Fibroblast of skin of left quadriceps (primary cell): ENCODE measurements around the gene USP7.

Experiments
- DNase-seq, 2 experiments: peaks; one replicate each; pipeline ENCODE4 v3.0.0-alpha.2; 2013; ENCODE audit warnings: low read depth in 2 of 2

USP7 gene

DNA sequence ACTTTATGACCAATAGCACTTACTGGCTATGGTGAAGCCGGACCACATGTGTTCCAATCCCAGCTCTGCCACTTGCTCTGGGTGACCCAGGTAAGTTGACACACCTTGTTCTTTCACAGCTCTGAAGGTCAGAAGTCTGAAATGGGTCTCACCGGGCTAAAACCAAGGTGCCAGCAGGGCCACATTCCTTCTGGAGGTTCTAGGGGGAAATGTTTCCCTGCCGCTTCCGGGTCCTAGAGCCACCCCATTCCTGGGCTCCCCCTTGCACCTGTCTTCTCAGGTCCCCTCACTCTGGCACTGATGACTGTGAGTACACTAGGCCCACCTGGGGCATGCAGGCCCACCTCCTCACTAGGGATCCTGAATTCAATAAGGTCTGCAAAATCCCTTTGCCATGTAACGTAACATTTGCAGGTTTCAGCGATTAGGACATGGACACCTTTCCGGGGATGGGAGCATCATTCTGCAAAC, 11.4 kb downstream of the USP7 start:
- DNase-seq: no peak

DNA sequence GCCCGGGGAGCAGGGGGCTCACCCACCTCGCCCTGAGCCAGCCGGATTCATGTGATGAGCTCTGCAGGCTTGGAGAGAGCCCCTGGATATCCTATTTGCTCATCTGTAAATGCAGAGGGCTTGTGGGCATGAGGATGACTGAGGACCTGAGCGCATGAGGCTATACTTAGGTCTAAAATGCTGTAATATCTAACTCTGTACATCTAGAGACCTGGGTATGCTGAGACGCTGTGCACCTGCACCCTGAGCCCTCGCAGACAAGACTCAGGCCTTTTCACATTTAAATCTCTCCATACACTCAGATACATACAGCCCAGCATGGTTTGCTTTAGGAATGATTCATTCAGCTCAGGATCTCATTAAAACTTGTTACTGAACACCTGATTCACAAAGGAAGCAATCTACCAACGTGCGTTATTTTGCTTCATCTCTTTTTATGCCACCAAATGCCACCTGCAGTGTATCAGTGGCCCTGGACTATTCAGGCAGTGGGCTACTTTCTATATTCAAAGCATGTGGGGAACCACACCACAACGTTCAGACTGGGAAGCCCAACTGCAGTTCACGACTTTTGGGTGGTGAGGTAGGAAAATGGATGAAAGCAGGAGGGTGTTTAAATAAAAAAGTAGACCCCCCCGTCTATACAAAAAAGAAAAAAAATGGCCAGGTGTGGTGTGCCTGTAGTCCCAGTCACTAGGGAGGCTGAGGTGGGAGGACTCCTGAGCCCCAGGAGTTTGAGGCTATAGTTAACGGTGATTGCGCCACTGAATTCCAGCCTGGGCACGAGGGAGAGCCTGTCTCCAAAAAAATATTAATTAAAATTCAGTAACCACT, 12.0 kb downstream of the USP7 start:
- no peak for DNase-seq

DNA sequence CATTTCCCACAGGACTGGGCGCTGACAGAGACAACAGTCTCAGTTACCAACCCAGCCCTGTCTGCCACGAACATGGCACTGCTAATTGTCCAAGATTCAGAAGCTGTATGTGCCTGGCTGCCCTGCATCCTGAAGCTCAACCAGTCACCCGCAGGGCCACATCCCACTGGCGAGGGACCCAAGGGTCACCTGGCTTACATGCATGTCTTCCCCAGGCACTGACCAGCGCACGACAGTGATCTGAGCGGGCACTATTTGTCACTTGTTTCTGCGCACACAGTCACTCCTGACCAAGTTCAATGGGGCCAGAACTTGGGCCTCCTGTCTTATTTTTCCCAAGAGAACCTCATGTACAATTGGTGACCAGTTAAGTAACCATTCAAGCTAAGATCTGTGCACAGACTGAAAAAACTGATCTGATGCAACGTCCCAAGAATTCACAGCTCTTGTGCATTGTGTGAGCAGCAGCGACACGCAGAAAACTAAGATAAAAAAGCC, 13.1 kb downstream of the USP7 start:
- DNase-seq: peak in 1 of 2 experiments; percentile 21

DNA sequence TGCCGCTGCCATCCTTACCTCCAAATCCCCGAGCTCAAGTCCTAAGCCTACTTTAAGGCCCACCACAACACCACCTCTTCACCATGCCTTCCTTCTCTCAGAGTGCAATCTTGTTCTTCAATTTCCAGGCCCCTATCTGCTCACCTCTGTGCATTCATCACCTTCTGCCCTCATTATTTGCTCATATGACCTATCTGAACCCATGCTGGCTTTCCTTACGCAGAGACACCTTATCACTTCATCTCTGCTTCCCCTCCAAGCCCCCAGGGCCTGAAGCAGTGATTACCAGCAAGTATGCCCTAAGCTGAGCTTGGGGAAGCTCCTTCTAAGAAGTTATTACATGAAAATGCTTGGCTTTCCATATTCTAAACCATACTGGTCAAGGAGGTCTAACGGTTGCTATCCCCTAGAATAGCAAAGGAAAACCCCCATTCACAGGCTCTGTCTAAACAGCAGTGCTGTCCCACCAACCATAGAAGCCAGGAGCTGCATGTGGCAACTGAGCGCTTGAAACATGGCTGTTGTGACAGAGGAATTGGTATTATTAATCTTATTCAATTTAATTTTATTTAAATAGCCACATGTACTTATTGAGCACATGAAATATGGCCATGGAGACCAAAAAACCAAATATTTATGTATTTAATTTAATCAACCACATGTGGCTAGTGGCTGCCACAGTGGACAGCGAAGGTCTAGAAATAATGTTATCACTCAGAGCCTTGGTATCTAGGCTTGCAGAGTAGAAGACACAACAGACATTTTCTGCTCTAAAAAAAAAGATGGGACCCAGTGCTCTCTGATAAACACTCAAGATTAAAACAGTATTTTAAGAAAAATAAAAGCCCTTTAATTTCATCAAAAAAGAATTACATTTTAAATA, 13.9 kb downstream of the USP7 start:
- DNase-seq: no peak

DNA sequence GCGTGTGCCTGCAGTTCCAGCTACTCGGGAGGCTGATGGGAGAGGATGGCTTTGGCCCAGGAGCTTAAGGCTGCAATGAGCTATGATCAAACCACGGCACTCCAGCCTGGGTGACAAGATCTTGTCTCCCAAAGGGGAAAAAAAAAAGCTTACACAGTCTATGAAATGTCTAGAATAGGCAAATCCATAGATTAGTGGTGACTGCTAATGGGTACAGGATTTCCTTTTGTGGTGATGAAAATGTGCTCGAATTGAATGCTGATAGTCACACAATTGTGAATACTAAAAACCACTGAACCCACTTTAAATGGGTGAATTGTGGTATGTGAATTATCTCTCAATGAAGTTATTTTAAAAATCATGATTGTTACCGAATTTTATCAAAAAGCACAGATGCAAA, 14.9 kb downstream of the USP7 start:
- DNase-seq: no peak

DNA sequence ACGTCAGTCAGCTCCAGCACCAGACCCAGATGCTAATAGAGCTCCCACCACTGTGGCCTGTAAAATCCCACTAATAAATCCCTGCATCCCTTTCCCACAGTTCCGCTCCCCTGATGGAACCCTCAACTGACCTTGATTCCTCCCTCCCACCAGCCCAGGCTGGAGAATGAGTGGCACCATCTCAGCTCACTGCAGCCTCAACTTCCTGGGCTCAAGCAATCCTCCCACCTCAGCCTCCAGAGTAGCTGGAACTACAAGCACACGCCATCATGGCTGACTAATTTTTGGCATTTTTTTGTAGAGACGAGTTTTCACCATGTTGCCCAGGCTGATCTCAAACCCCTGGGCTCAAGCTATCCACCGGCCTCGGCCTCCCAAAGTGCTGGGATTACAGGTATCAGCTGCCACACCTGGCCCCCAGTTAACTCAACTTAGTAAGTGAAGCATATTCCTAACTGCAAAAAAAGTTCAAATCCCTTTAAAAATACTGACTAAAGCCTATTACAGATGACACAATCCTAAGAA, 15.6 kb downstream of the USP7 start:
- DNase-seq: no peak

DNA sequence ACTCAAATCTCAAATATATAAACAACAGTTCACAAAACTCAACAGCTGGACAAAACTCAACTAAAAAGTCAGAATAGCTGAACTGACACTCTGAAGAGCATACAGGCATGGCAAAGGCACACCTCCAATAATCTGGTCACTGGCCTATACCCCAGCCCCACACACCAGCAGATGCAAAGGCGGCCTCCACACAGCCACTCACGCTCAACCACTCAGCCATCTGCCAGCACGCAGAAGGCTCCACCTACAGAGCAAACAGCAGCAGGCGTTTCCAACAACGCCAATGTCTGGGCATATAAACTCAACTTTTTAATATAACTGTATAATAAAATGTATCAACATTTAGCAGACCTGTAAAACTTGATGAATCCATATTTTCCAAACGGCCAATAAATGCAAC, 17.2 kb downstream of the USP7 start:
- DNase-seq: no peak

DNA sequence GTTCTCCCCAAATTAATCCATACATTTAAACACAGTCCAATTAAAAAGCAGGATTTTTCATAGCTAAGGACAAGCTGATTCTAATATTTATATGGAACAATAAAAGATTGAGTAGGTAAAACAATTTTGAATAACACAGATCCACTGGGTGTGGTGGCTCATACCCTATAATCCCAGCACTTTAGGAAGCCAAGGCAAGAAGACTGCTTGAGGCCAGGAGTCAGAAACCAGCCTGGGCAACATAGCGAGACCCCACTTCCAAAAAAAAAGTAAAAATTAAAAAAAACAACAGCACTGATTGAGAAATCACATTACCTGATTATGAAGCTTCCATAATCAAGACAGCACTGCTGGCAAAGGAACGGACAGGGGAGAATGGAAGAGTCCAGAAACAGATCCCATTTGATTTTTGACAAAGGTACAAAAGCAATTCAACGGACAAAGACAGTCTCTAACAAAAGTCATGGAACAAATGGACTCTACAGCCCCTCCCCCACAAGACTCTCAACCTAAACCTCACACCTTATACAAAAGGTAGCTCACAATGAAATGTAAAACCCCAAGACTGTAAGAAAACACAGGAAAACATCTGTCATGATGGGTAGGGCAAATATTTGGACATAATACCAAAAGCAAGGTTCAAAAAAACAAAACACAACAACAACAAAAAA, 17.9 kb downstream of the USP7 start:
- DNase-seq: no peak

DNA sequence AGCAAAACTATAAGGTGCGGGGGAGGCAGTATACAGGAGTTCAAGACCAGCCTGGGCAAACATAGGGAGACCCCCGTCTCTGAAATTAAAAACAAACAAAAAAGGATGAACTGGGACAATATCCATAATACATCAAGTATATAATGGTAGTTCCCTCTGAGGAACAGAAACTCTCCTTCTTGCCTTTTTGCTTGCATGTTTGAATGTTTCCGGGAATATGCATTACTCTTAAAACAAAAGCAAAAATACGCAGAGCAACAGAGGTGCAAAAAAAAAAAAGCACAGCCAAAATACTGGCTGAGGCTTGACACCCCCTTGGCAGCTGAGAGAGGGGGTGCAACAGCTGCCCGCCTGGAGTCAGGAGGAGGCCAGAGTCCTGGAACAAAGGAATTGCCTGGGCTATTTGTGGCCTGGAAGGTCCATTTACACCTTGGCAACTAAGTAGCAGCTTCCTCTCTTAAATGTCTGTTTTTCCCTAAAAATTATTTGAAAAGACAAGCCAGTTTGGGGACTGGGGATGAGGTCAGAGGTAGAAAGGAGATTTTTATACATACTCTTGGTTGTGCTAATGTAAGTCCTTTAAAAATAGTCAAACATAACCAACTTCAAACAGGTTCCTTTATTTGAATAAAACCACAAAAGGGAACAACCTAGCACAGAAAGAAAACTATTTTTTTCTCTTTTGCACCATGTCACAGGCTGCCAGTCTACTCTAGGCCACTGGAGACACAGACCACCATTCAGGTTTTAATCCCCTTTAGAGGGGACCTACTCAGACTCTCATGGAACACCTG, 19.5 kb downstream of the USP7 start:
- no peak for DNase-seq

DNA sequence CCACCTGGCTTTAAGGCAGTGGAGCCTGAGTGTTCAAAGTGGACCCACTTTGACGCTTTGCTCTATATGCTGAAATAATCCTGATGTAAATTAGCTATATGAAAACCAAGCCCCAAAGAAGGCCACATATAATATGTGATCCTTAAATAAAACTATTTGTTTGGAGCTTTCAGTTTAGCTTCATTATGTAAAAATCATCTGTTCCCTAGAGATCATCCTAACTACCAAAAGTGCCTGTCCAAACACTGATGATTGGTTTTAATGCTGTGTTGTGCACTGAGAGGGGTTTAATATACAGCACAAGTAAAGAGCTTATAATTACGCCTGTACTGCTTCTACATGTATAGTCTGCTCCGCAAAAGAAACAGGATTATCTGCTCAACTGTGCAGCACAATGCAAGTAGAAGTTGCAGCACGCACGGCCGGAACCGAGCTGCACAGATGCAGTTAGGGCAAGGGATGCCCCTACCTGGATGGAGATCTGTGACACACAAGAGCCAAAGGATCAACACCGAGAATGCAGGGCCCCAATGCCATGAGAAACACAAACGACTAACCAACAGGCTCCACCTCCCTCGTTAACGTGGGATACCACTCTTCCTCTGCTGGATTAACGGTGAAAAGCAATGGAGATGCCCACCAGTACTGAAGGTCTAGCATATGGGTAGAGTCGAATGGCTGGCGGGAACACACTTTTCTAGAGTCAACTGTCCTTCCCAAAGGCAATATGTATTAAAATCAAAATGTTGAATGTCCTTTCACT, 20.5 kb downstream of the USP7 start:
- DNase-seq: no peak

DNA sequence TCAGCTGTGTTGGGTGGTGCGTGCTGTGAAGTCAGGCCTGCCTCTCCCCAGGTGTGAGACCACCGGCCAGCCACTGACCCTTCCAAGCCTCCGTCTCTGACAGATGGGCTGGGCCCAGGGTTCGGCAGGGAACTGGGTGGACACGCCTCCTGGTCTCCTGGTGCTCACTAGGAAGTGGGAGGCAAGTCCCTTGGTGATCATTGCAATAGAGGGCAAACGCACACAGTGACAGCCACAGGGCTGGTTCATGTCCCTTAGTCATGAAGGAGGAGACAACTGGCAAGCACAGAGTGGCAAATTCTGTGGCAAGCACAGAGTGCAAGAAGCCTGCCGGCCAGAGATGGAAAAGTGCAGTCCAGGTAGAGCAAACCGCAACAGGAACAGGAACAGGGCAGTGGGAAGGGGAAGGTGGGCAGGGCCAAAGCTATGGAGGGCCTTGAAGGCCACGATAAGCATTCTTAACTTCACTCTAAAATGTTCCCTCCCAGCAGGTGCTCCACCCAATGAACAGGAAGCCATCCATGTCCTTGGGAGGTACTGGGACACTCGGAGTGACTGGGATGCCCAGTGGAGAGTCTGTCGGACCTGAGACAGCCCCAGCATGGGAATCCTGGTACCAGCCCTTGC, 21.9 kb downstream of the USP7 start:
- DNase-seq: no peak

DNA sequence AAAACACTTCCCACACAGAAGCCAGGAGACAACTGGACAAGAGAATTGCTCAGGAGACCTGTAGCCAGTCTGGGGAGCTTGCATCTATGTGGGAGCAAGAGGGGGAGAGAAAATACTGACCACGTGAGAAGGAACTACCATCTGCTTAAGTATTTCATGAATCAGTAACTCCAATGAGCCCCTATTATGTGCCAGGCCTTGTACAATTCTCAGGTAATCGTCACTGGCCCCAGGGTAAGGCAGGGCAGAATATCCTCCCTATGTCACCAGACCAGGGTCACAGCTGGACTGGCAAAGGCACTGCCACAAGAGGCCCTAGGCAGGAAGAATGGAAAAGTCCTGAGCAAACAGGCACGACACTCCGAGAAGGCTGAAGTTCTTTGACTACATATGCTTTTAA, 25.9 kb downstream of the USP7 start:
- DNase-seq: no peak

DNA sequence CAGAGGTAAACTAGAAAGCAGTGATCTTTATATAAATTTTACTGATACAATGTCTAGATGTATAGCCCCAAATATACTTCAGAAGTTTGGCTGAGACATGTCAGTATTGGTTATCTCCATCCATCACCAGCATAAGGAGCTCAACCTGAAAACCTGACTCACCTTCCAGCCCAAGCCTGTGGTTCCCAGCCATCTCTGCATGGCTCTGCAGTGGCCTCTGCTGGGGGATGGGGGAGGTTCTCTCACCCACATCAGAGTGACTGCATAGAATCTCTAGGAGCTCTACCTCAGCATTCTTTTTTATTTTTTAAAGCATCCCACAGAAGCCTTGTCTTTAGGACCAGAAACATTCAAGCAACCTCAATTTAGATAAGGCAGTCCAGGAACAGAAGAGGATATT, 27.3 kb downstream of the USP7 start:
- peak in 1 of 2 experiments; percentile 4 for DNase-seq

DNA sequence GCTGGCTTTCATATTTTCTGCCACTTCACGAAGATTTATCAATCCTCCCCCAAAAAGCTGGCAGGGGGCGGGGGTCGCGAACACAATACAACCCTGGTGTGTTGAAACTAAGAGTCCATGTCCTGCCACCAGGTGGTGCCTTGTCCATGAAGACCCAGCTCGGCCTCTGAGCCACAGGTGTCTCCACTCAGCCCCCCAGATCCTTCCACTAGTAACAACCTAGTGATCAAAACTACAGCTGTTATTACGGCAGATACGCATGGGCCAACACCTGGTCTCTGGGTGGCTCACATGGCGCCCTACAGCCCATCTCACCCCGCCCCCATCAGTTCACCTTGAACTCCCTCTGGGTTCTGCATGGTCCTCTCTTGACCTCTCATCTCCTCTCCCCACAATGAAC, 27.7 kb downstream of the USP7 start:
- no peak for DNase-seq

DNA sequence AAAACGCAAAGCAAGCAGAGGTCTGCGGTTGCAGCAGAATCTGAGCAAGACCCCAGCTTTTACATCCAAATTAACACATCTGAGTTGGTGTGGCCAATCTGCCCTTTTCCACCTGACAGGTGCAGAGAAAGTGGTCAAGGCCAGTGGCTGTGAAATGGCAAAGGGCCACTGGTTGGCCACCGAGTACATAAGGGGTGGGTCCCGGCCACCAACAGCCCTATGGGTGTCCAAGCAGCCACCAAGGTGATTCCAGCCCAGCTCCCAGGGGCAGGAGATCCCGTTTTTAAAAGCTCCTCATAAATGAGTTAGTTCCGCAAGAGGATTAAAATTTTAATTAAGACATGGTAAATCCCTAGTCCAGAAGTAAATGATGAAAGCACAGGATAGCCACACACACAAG, 29.1 kb downstream of the USP7 start:
- DNase-seq: no peak

DNA sequence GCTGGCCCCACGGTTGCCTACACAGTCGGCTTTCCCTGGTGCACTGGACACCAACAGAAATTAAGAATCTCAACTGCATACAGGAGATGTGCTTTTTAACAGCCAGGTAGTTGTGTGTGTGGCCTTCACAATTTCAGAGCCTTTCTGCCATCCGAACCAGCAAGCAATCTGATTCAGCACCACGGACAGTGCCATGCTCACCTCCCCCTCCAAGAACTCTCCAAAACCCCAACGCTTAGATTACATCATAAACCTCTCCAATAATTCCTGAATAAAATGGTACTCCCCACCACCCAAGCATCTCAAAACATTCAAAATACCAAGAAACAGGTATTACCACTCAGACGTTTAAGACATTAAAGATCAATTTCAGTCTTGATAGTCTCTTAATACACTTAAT, 31.8 kb downstream of the USP7 start:
- peak; percentile 21 to 29 for DNase-seq

DNA sequence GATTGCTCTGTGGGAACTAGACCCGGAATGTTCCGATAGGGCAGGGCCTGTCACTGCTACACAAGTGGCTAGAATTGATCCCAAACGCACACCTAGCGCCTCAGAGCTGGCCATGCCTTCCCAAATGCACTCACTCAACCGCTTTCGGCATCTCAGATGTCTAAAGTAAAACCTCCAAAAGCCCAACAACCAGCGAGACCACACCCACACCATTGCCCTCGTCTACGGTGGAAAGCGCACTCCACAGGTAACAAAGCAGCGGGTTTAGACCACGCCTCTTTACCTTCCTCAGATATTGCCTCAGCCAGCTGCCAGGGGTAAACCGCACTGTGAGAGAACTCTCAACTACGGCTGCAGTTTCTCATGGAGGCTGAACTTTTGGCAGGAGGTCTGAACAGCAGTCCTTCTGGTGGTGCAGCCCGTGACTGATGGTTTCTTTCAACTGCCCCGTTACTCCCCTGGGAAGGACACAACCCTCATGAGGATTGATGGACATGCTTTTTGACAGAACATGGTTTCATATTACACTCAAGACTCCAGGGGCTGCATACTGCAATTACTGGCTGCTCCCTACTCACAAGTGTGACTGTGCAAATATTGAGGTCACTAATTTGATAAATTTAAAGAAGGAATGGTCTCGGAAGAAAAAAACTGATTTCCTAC, 34.5 kb downstream of the USP7 start:
- DNase-seq: no peak

DNA sequence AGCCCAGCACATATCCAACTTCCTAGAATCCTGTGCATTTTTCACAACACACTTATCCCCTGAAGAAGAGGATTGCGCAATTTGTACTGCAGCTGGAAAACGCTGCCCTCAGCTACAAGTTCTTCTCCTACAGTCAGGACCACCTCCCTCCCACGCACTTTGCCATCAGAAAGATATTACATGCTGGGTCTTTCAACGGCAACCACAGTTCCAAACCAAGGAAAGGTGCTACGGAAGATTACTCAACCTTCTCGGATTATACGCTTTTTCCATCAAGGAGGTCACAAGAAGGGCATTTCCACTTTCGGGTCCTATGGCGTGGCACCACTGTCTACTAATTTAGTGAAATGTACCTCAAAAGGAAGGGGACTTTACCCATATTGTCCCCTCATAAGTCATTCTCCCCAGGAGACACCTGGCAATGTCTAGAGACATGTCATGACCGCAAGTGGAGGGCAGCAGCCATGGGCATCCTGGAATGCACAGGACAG, 35.2 kb downstream of the USP7 start:
- no peak for DNase-seq

DNA sequence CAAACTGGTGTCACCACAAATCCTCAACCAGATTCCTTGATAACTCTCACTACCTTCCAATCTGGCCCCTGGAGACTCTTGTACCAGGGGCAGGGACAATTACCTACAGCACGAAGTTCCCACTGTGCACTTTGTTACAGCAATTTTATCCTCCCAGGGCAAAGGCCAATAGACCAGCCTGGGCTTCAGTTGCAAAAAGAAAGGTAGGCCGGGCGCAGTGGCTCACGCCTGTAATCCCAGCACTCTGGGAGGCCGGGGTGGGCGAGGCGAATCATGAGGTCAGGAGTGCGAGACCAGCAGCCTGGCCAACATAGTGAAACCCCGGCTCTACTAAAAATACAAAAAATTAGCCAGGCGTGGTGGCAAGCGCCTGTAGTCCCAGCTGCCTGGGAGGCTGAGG, 36.9 kb downstream of the USP7 start:
- no peak for DNase-seq
